GM21576 (cell line): ENCODE data around the gene OTULINL.
A peak's percentile ranks its signal among the peaks of the same experiment; 100 is the strongest.

ENCODE experiments used
- ATAC-seq: cut with Tn5 transposase; IDR thresholded peaks from one replicate; pipeline ENCODE4 v1.9.1; 2021; ENCODE audit warnings: mild to moderate bottlenecking, moderate library complexity; ENCODE audit not compliant: unreplicated experiment

Gene OTULINL

DNA sequence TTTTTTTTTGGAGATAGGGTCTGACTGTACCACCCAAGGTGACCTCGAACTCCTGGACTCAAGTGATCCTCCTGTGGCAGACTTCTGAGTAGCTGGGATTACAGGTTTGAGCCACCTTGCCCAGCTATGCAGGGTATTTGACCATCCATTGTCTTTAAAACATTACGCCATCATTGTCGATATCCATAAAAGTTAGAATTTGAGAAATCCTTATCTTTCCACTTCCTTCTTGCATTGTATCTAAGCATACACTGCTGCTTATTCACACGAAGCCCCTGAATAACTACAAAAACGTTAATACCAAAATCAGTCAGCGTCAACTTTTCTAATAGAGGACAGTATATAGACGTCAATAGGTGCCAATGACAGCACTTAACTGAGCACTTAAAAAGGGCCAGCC is 5.4 kb upstream of the OTULINL start:
- no peak for ATAC-seq

DNA sequence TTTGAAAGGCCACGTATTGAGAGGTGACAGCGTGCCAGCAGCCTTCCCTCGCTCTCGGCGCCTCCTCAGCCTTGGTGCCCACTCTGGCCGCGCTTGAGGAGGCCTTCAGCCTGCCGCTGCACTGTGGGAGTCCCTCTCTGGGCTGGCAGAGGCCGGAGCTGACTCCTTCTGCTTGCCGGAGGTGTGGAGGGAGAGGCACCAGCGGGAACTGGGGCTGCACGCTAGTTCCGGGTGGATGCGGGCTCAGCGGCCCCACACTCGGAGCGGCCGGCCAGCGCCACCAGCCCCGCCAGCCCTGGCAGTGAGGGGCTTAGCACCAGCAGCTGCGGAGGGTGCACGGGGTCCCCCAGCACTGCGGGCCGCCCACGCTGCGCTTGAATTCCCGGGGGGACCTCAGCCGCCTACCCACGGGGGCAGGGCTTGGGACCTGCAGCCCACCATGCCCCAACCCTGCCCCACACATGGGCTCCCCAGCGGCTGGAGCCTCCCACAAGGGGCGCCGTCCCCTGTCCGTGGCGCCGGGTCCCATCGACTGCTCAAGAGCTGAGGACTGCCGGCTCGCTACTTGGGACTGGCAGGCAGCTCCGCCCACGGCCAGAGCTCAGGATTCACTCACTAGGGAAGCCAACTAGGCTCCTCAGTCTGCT is 4.4 kb upstream of the OTULINL start:
- ATAC-seq = no peak

- no peak for ATAC-seq
Observed at GRCh38 chr5:14577971-14578370, 3.6 kb upstream of the OTULINL start.

DNA sequence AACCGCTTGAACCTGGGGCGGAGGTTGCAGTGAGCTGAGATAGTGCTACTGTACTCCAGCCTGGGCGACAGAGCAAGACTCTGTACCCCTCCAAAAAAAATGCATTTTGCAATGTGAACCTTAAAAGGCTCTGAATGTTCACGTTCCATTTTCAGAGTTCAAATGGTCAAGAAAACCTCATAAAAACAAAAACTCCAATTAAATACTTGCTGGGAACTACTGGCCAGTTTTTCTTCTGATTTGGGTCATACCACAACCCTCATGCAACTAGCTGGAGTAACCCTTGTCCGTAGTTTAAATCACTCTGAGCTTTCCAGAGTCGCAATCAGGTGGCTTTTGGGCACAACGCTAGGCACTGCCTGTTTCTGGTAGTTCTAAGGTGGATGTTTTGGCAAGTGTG is 2.3 kb upstream of the OTULINL start:
- no peak for ATAC-seq

DNA sequence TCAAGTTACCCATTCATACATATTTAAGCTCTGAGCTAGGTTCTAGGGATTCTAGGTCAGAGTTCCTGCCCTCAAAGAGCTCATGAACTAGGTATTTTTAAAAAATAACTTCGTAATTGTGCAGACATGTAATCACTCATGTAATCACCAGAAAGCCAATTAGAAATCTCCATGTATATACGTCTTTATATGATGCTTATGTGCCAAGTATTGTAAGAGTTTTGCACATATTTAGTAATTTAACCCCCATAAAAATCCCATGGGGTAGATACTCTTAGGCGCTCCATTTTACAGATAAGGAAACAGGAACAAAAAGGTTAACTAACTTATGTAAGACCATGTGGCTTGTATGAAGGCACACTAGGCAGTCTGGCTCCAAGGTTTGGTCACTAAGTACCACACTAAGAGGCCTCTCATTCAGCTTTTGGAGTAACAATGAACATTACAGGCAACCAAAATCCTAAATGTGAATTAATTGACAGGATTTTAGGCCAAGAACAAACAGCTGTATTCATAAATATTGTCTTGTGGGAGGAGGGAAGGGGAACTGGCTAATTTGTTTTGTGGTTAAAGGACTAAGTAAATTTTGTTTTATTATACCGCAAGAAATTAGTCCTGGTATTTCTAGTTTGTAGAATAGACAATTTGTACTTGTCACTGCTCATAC is 1.7 kb upstream of the OTULINL start:
- ATAC-seq = no peak

GRCh38 chr5:14580398-14581034 is 1.1 kb upstream of the OTULINL start:
- no peak for ATAC-seq

GRCh38 chr5:14581891-14582796 is 552 bp downstream of the OTULINL start:
- ATAC-seq = peak; percentile 80

DNA sequence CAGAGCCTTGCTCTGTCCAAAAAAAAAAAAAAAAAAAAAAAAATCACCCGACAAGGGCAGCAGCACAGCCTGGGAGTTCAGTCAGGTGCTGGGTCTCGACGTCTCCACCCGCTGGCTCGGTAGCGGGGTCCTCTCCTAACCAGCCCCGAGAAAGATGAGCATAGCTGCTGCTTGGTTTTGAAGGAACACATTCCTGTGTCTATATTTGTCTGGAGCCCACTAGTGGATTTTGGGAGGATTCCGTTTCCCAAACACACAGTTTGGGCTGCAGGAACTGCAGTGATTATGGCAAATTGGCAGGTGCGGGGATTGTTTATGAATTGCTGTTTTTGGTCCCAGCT is 1.2 kb downstream of the OTULINL start:
- ATAC-seq = no peak

GRCh38 chr5:14584848-14585247 is 3.3 kb downstream of the OTULINL start:
- ATAC-seq = no peak

DNA sequence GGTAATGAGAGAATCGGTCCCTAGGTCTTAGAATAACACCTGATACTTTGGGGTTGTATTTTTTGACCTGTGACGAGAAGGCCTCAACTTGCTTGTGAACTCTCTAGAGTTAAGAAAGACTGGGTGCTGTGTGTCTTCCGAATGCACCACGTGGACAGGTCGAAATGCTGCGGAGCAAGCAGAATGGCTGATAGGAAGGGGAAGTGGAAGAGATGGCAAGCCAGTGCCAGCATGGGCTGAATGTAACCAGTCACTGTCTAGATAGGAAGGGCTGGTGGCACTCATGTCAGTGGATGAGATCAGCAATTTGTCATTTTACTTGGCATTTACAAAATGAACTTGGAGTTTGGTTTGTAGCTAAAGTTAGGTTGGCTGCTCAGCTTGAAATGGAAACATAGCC is 5.6 kb downstream of the OTULINL start:
- no peak for ATAC-seq

- ATAC-seq = no peak
Observed at GRCh38 chr5:14588145-14588544, 6.6 kb downstream of the OTULINL start.

- no peak for ATAC-seq
Observed at GRCh38 chr5:14588758-14589543, 7.4 kb downstream of the OTULINL start.

DNA sequence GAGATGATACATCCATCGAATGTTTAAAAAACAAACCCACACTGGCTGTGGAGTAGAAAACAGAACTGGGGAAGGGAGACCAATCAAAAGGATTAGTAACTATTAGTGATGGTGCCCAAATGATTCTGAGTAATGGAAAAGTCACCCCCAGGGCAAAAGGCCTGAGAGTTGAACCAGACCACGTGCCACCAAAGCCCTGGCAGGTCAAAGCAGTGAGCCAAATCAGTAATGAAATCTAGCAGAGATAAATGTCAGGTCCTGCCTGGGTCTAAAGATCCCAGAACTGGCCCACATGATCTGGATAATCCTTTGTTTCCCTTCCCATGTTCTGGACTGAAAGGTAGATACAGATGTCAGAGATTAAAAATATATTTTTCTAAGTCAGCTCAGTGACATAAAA is 9.4 kb downstream of the OTULINL start:
- no peak for ATAC-seq

GRCh38 chr5:14591548-14591947 is 10.0 kb downstream of the OTULINL start:
- no peak for ATAC-seq

GRCh38 chr5:14593326-14594021 is 11.9 kb downstream of the OTULINL start:
- ATAC-seq = no peak

DNA sequence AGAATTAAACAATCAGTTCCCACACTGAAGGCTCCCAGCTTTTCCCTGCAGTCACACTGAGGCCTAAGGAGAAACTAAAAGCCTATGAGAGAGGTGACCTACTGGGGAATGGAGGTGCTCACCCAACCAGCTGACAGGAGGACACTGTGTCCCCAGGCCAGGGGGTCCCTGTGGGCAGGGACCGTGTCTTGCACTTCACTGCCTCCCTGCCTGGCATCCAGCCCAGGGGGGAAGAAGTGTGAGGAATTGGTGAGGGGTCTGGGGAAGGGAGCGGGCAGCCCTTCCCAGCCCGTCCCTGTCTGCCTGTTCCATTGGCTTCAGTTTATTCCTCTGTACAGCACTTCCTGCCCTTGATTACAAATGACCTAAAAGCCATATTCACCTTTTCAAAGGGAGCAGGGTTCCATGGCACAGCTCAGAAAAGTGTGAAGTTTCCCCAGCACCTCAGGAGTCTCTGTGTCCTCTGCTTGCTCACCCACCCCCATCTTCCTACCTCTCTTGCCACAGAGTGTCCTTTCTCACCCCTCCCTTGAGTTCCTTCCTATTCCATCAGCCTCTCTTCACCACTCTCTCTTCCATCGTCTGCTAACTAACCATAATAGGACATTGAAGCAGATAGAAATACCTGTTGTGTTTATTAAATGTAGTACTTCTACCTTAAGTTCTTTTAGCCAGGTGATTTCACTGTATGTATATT is 12.9 kb downstream of the OTULINL start:
- no peak for ATAC-seq

DNA sequence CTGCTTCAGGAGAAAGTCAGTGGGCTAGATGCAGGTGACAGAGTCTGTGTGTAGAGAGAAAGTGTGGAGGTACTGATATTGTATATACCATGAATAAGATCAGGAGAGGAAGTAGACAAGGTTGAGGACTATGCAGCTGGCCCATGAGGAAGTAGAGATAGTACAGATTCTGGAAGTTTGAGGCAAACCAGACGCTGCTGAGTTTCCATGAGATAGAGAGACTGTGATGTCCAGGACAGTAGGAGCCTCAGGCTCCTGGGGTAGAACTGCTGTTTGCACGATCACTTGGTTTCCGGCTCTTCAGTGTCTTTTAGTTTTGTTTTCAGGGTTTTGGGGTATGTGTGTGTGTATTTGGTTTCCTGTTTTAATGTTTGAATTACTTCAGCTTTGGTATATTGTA is 13.6 kb downstream of the OTULINL start:
- ATAC-seq = peak; percentile 83

DNA sequence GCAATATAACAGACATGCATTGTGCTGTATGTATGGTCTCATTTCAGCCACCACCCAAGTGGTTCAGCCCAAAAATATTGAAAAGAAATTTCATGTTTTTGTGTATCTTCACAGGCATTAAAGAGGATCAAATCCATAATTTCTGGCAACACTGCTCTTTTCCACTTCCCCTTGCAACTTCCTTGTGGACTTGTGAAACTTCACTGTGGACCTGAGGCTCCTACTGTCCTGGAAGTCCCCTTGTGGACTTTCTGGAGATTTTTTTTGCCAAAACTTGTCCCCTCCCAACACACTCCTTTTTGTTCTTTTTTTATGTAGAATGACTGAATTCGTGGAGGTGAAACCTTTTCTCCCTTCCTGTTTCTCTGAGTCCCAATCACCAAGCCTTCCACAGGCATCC is 14.3 kb downstream of the OTULINL start:
- ATAC-seq = no peak

- no peak for ATAC-seq
Observed at GRCh38 chr5:14597080-14597479, 15.5 kb downstream of the OTULINL start.
